ENCODE results near the gene NFE2.
A peak's percentile ranks its signal among the peaks of the same experiment; 100 is the strongest.

Gene NFE2

DNA sequence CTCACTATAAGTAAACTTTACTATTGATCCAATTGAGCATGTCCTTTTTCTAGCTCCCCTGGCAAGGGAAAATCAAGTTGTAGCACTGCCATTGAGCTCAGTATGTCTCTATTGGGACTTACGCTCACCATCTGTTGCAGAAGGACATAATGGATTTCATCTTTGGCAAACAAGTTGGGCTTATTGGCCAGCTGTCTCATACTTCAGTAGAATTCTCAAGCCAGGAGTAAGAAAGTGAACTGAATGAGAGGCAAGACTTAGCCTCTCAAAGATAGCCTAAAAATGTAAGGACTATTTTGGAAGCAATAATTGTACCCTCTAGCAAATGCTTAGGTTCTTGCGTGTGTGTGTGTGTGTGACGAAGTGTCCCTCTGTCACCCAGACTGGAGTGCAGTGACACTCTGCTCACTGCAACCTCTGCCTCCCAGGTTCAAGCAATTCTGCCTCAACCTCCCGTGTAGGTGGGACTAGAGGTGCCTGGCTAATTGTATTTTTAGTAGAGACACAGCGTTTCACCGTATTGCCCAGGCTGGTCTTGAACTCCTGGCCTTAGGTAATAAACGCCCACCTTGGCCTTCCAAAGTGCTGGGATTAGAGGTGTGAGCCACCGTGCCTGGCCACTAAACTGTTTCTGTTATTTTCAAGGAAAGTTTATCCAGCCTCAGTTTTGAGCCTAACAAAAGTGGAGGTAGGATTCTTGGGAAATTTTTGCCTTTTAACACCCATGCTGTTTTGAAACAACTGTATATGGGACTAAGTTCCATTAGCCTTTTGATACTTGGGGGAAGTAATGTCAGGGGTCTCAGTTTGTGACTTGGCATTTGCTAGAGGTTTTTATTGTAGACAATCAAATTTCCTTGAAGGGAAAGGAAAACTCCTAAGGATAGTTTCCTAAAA, 13.3 kb downstream of the NFE2 start (continued):
- no peak for TF ChIP-seq ZNF677 (tag by site-specific recombination; IDR thresholded peaks at IDR 0.05)
- peak; percentile 47 for TF ChIP-seq EGR2 (tag by site-specific recombination; IDR thresholded peaks at IDR 0.05; ENCODE audit: low read depth)
- TF ChIP-seq ZNF610 (tag by site-specific recombination; IDR thresholded peaks at IDR 0.05; ENCODE audit: borderline replicate concordance): no peak
- peak; percentile 72 for TF ChIP-seq IKZF3 (tag by site-specific recombination; IDR thresholded peaks at IDR 0.05)
- no peak for TF ChIP-seq ZNF776 (tag by site-specific recombination; IDR thresholded peaks at IDR 0.05; ENCODE audit: borderline replicate concordance)
- no peak for TF ChIP-seq YY2 (tag by site-specific recombination; IDR thresholded peaks at IDR 0.05)
- TF ChIP-seq ZNF555 (tag by site-specific recombination; conservative IDR thresholded peaks at IDR 0.05): no peak
- TF ChIP-seq MZF1 (tag by site-specific recombination; IDR thresholded peaks at IDR 0.05; ENCODE audit: borderline replicate concordance): no peak
- TF ChIP-seq ZNF140 (tag by site-specific recombination; IDR thresholded peaks at IDR 0.05): no peak
- no peak for TF ChIP-seq ZNF548 (tag by site-specific recombination; IDR thresholded peaks at IDR 0.05)
- TF ChIP-seq ZNF449 (tag by site-specific recombination; IDR thresholded peaks at IDR 0.05): peak; percentile 59; the same call in 1 of the 2 replicates
- TF ChIP-seq KLF7 (tag by site-specific recombination; IDR thresholded peaks at IDR 0.05; ENCODE audit: borderline replicate concordance): no peak
- TF ChIP-seq ZNF311 (tag by site-specific recombination; IDR thresholded peaks at IDR 0.05; ENCODE audit: borderline replicate concordance): no peak
- TF ChIP-seq SP3 (tag by site-specific recombination; IDR thresholded peaks at IDR 0.05): no peak
- TF ChIP-seq SP7 (tag by site-specific recombination; IDR thresholded peaks at IDR 0.05): peak; percentile 31; the same call in 1 of the 2 replicates
- no peak for TF ChIP-seq ZNF366 (tag by site-specific recombination; conservative IDR thresholded peaks at IDR 0.05)
- TF ChIP-seq ZNF121 (tag by site-specific recombination; IDR thresholded peaks at IDR 0.05): no peak
- no peak for TF ChIP-seq ZNF48 (tag by site-specific recombination; IDR thresholded peaks at IDR 0.05)
- no peak for TF ChIP-seq ZNF623 (tag by site-specific recombination; IDR thresholded peaks at IDR 0.05)
- TF ChIP-seq ZNF560 (tag by site-specific recombination; IDR thresholded peaks at IDR 0.05; ENCODE audit: borderline replicate concordance): no peak
- TF ChIP-seq KLF9 (tag by site-specific recombination; IDR thresholded peaks at IDR 0.05; ENCODE audit: low read depth): peak; percentile 29
- TF ChIP-seq PRDM1 (tag by site-specific recombination; IDR thresholded peaks at IDR 0.05): peak; percentile 53; the same call in 1 of the 2 replicates
- TF ChIP-seq WT1 (tag by site-specific recombination; IDR thresholded peaks at IDR 0.05): no peak
- TF ChIP-seq, protein P1, sequence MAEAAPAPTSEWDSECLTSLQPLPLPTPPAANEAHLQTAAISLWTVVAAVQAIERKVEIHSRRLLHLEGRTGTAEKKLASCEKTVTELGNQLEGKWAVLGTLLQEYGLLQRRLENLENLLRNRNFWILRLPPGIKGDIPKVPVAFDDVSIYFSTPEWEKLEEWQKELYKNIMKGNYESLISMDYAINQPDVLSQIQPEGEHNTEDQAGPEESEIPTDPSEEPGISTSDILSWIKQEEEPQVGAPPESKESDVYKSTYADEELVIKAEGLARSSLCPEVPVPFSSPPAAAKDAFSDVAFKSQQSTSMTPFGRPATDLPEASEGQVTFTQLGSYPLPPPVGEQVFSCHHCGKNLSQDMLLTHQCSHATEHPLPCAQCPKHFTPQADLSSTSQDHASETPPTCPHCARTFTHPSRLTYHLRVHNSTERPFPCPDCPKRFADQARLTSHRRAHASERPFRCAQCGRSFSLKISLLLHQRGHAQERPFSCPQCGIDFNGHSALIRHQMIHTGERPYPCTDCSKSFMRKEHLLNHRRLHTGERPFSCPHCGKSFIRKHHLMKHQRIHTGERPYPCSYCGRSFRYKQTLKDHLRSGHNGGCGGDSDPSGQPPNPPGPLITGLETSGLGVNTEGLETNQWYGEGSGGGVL (tag by site-specific recombination; IDR thresholded peaks at IDR 0.05): no peak
- TF ChIP-seq SCRT2 (tag by site-specific recombination; IDR thresholded peaks at IDR 0.05): peak; percentile 75; the same call in 1 of the 2 replicates
- 0 out of 2 replicates have a peak, but pooled peaks have one; percentile 33 for TF ChIP-seq ZNF561 (tag by site-specific recombination; IDR thresholded peaks at IDR 0.05; ENCODE audit: borderline replicate concordance)
- no peak for TF ChIP-seq ZNF558 (tag by site-specific recombination; IDR thresholded peaks at IDR 0.05)
- TF ChIP-seq KLF8 (tag by site-specific recombination; IDR thresholded peaks at IDR 0.05): 0 out of 2 replicates have a peak, but pooled peaks have one; percentile 21
- no peak for TF ChIP-seq ZNF791 (tag by site-specific recombination; IDR thresholded peaks at IDR 0.05)

All from HEK293 (cell line).